ENCODE results near the gene PDLIM5. TPM values are rescaled to one million over a fixed set of nuclear protein-coding genes. Genes with fewer than 3 reads are reported as not detected.
"Not testable (repeated sequence)": the region's sequence is repeated elsewhere in the genome, so short reads cannot be mapped to it uniquely, and the experiment has no call there.

Gene PDLIM5
- total RNA-seq, 2 experiments from 2014 or later = 14.8 to 18.3 TPM

DNA sequence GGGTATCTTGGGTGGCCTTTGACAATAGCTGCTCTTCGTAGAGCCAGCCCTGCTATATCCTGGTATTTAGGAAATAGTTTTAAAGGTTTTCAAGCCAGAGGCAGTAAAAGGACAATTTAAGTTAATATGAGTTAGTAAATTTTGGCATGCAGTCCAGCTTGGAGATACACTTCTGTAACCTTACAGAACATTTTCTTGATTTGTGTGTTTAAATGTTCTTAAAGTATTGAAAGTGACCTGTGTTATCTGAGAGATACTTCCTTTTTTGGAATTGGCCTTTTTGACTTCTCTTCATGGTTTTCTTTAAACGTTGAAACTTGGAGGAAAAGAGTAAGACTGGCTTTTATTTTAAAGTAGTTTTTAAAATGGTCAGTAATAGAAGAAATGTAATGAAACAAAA lies 25.5 kb downstream of the PDLIM5 start:
- POLR2A ChIA-PET = no interaction called here
- DNase-seq (no peak), ATAC-seq (no peak)
- TF ChIP-seq, protein P1, sequence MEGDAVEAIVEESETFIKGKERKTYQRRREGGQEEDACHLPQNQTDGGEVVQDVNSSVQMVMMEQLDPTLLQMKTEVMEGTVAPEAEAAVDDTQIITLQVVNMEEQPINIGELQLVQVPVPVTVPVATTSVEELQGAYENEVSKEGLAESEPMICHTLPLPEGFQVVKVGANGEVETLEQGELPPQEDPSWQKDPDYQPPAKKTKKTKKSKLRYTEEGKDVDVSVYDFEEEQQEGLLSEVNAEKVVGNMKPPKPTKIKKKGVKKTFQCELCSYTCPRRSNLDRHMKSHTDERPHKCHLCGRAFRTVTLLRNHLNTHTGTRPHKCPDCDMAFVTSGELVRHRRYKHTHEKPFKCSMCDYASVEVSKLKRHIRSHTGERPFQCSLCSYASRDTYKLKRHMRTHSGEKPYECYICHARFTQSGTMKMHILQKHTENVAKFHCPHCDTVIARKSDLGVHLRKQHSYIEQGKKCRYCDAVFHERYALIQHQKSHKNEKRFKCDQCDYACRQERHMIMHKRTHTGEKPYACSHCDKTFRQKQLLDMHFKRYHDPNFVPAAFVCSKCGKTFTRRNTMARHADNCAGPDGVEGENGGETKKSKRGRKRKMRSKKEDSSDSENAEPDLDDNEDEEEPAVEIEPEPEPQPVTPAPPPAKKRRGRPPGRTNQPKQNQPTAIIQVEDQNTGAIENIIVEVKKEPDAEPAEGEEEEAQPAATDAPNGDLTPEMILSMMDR (IDR thresholded peaks at IDR 0.05) = no peak
- CTCF ChIA-PET = no interaction called here
- no peaks in the 10 kb centered on the region for H3K9me3 Mint-ChIP-seq
- H3K27ac Mint-ChIP-seq = no peak overlapping the region
- no peak overlapping the region for H3K4me3 Mint-ChIP-seq
- intact Hi-C loops (cut with micrococcal nuclease) = no loop called here
- H3K27me3 Mint-ChIP-seq = no peaks in the 10 kb centered on the region
- no peaks in the 10 kb centered on the region for H3K36me3 Mint-ChIP-seq (ENCODE audit: low read depth)
- H3K4me1 Mint-ChIP-seq (ENCODE audit: low read depth) = no peaks in the 10 kb centered on the region

DNA sequence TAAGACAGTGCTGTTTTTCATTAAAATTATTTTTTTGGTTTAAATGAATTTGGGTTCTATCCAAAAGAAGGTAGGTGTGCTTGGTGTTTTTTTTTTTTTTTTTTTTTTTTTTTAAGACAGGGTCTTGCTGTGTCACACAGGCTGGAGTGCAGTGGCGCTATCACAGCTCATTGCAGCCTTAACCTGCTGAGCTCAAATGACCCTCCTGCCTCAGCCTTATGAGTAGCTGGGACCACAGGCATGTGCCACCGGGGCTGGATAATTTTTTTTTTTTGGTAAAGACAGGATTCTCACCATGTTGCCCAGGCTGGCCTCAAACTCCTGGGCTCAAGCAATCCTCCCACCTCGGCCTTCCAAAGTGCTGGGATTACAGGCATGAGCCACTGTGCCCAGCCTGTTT lies 27.1 kb downstream of the PDLIM5 start:
- H3K4me1 Mint-ChIP-seq (ENCODE audit: low read depth); intact Hi-C loops (cut with micrococcal nuclease); CTCF ChIA-PET; H3K4me3 Mint-ChIP-seq; H3K27me3 Mint-ChIP-seq; ATAC-seq; DNase-seq; H3K36me3 Mint-ChIP-seq (ENCODE audit: low read depth); H3K9me3 Mint-ChIP-seq; H3K27ac Mint-ChIP-seq; POLR2A ChIA-PET: not testable (repeated sequence)

DNA sequence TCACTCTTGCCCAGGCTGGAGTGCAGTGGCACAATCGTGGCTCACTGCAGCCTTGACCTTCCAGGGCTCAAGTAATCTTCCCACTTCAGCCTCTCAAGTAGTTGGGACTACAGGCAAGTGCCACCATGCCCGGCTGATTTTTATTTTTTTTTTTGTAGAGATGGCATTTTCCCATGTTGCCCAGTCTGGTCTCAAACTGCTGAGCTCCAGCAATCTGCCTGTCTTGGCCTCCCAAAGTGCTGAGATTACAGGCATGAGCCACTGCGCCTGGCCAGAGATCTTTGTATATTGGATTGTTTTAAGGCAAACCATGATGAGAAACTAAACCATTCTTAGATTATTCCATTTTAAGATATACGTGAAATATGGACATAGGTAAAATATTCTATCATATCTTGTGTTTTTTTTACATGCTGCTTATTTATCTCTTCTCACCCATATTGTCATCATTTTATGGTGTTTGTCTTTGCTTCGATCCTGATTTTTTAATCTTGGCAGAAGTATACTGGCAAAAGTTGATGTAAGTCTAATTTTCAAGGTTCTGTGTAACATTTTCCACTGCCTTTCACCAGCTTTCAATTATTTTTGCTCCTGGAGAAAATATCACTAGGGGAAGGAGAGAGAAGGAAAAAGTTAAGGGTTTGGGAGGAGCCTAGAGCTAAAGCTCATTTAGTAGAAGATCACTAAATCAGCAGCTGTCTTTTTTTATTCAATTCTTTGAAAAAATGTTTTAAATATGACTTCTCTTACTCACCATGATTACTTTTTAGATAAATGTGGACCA lies 27.8 kb downstream of the PDLIM5 start:
- Mint-ChIP-seq H3K27ac (no peak overlapping the region), H3K4me1 (ENCODE audit: low read depth) (peaks cover under 1% of the 10 kb centered on the region), H3K4me3 (no peak overlapping the region), H3K9me3 (no peaks in the 10 kb centered on the region), H3K27me3 (no peaks in the 10 kb centered on the region), H3K36me3 (ENCODE audit: low read depth) (no peaks in the 10 kb centered on the region)
- intact Hi-C loops (cut with micrococcal nuclease) = no loop called here
- DNase-seq (no peak), ATAC-seq (no peak)
- POLR2A ChIA-PET = no interaction called here
- CTCF ChIA-PET = no interaction called here
- TF ChIP-seq, protein P1 (IDR thresholded peaks at IDR 0.05) = no peak

DNA sequence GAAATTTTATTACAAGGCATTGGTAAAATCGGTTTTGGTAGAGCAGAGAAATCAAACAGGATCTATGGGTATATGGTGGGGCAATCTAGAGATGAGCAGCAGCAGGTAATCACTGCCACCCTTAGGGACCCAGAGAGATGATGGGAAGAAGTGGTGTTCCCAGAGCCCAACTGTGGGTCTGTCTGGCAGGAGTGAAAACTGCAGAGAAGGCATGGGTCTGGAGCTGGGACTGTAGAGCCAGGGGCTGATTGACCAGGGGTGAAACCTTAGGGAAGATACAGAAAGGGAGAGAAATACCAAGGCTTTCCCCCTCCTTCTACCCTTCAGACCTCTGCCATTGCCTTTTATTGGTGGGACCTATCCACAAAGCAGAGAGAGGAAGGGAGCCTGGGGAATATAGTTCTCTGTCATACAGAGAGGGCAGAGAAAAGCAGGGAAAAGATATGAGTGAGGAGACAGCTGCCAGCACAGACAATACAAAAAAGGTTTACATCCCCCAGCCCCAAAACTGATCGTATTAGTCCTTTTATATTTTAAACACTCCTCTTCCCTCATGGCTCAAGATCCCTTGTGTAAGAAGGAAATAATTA lies 28.7 kb downstream of the PDLIM5 start:
- Mint-ChIP-seq H3K27ac (no peak overlapping the region), H3K4me1 (ENCODE audit: low read depth) (peaks cover 7% of the 10 kb centered on the region)
- intact Hi-C loops (cut with micrococcal nuclease) = no loop called here

DNA sequence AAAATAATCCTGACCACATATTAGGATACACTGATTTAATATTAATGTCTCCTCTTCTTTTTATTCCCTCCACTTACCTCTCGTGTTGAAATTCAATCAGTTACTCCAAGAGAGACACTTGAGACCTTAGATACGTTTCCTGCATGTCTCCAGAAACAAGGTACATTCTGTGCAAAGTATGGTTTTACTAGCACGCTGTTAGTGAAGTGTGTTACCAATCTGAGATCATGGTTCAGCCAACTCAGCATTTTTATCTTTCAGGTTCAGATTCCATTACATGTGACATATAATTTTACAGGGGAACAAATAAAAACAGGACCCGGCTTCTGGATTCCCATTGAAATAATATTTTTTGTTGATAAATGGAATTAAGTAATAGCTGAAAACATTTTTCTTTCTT lies 32.2 kb downstream of the PDLIM5 start:
- Mint-ChIP-seq H3K27ac (no peak overlapping the region), H3K36me3 (ENCODE audit: low read depth) (no peaks in the 10 kb centered on the region), H3K9me3 (no peaks in the 10 kb centered on the region), H3K4me1 (ENCODE audit: low read depth) (peaks cover 7% of the 10 kb centered on the region), H3K4me3 (no peak overlapping the region), H3K27me3 (no peaks in the 10 kb centered on the region)
- ChIA-PET POLR2A (no interaction called here), CTCF (no interaction called here)
- DNase-seq = no peak
- ATAC-seq = no peak
- intact Hi-C loops (cut with micrococcal nuclease) = no loop called here
- TF ChIP-seq, protein P1 (IDR thresholded peaks at IDR 0.05) = no peak

More for the DNA sequence above, 28.7 kb downstream of the PDLIM5 start:
- H3K36me3 Mint-ChIP-seq (ENCODE audit: low read depth) = no peaks in the 10 kb centered on the region
- no peaks in the 10 kb centered on the region for H3K9me3 Mint-ChIP-seq
- DNase-seq (no peak), ATAC-seq (no peak)
- TF ChIP-seq, protein P1 (IDR thresholded peaks at IDR 0.05) = no peak
- POLR2A ChIA-PET = no interaction called here
- no peaks in the 10 kb centered on the region for H3K27me3 Mint-ChIP-seq
- CTCF ChIA-PET = interaction anchor here (2.1 kb wide), 1 partner anchor 74 kb away, joined by 6 read pairs; no protein-coding TSS in a partner anchor
- no peak overlapping the region for H3K4me3 Mint-ChIP-seq

Data from activated CD8-positive, alpha-beta T cell treated with anti-CD3 and anti-CD28 coated beads for 36 hours (primary cell).